Stimulated activated CD4-positive, alpha-beta T cell treated with anti-CD3 and anti-CD28 coated beads, Interleukin-1b, Interleukin-23, amount 100 ng/mL, for 1 hour (primary cell): ENCODE measurements around the gene ANKRD17.
"Not testable (repeated sequence)": the region's sequence is repeated elsewhere in the genome, so short reads cannot be mapped to it uniquely, and the experiment has no call there.

Experiments used
- DNase-seq, 2 donors: peaks; one replicate each; pipeline ENCODE4 v3.0.0-alpha.2; 2020; ENCODE audit warnings: low read depth in 2 of 2

The ANKRD17 gene

GRCh38 chr4:73258686-73259570 lies at the start of gene ANKRD17:
Gene ANKRD17 (minus strand): TSS chr4:73258798. CDS start chr4:73258668, 130 bp downstream.
- DNase-seq = peak; percentile 55 to 76

- DNase-seq = no peak
Measured at GRCh38 chr4:73308286-73308685, 49.7 kb upstream of the ANKRD17 start.

GRCh38 chr4:73303711-73304110 lies 45.1 kb upstream of the ANKRD17 start:
- DNase-seq = no peak

DNA sequence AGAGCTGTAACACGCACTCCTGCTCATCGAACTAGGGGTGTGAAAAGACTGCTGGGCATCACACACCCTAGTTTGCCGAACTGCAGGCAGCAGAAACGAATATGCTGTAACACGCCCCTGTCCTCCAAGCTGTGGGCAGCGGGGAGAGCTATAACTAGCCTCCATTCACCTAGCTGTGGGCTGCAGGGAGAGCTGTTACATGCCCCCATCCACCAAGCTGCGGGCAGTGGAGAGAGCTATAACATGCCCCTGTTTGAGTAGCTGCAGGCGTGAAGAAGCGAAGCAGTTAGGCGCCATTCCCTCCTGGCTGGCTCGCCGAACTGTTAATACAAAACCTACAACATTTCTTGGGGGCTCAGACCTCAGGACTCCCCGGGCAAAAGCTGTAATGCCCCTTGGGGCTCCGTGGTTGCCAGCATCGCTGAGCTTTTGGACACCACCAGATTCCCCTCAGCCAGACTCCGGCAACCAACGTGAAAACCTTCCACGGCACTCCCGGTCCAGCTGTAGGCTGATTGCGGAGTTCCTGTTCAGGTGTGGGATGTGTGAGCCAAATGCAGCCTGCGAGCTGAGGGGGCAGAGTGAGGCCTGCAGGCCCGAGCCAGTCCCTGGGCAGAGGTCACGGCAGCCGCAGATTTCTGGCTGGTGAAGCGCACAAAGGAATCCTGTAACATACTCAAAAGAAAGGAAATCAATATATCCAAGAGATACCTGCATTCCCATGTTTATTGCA lies 41.1 kb upstream of the ANKRD17 start:
- no peak for DNase-seq

DNA sequence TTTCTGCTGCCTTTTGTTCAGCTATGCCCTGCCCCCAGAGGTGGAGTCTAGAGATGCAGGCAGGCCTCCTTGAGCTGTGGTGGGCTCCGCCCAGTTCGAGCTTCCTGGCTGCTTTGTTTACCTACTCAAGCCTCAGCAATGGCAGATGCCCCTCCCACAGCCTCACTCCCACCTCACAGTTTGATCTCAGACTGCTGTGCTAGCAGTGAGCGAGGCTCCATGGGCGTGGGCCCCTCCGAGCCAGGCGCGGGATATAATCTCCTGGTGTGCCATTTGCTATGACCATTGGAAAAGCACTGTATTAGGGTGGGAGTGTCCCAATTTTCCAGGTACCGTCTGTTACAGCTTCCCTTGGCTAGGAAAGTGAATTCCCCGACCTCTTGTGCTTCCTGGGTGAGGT lies 34.1 kb upstream of the ANKRD17 start:
- not testable (repeated sequence) for DNase-seq

DNA sequence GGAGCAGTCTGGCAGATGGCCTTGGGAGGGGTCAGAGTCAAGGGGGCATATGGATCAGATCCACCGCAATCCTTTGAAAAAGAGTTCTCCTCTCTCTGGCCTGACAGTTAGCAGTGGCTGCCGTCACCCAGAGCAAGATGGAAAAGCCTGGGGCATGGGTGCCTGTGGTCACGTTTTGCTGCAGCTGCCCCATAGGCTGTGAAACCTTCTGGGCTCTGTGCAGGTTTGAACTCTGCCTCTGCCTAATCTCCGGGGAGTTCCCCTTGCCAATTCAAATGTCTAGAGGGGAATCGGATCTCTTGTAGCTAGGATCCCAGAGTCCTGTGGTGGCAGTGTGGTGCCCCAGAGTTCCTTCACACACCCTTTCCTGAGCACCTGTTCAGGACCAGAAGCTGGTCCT lies 23.4 kb upstream of the ANKRD17 start:
- DNase-seq = no peak

DNA sequence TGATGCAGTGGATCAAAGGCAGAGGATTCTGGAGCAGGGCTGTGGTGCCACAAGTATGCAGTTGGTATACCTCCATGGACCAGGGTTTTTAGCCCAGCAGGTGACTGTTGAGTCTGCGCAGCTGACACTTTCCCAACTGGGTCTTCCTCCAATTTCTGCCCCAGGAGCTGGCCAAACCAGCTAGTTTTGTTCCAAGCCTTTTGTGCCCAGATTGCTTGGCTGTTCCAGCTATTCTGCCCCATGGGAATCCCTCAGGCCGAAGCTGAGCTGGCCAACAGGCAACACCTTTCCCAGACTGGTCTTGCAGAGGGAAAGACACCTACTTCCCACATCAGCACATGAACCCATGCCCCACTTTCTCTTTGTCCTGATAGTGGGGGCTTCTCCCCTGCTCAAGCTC lies 22.8 kb upstream of the ANKRD17 start:
- no peak for DNase-seq

GRCh38 chr4:73277201-73277600 lies 18.6 kb upstream of the ANKRD17 start:
- DNase-seq = no peak

- DNase-seq = no peak
Measured at GRCh38 chr4:73275318-73275654, 16.7 kb upstream of the ANKRD17 start.

DNA sequence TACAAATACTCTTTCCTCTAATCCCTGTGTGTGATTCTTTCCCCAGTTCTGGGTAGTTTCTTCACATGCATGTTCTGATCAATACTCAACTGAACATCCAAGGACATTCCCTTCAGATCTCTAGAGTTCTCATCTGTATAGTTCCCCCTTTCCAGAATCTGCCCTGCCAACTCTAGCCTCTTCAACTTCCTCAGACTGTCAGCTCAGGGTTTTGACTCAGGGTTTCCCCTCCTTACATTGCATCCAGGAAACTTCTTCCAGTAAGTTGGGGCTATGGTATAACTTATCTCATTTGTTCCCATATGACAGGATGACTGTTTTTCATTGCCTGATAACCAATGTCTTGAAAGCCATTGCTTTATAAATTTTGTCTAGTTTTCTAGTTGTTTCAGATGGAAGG lies 14.2 kb upstream of the ANKRD17 start:
- no peak for DNase-seq

- no peak for DNase-seq
Measured at GRCh38 chr4:73267050-73267449, 8.5 kb upstream of the ANKRD17 start.

DNA sequence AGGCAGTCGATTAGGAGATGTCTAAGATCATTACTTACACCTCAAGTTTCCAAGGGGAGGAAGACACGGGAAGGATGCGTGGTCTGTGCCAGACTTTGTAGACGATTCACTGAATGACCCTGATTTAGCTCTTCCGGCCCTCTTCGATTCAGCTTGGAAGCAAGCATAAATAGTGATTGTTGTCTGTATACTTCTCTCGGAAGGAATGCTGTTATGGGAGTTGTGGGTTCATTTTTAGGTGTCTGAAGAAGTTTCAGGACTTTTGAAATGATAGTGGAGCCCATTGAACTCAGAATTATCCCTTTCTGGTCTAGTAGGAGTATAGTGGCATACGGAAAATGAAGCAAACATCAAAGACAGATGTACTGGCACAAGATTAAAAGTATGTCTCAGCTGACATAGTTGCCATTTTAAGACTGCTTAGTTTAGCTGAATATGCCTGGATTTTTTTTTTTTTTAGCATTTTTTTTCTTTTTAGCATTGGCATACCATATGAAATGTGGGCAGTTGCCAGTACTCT lies 1.0 kb upstream of the ANKRD17 start:
- no peak for DNase-seq

- peak in 1 of 2 donors; percentile 10 for DNase-seq
Measured at GRCh38 chr4:73258436-73258685, 237 bp downstream of the ANKRD17 start.

DNA sequence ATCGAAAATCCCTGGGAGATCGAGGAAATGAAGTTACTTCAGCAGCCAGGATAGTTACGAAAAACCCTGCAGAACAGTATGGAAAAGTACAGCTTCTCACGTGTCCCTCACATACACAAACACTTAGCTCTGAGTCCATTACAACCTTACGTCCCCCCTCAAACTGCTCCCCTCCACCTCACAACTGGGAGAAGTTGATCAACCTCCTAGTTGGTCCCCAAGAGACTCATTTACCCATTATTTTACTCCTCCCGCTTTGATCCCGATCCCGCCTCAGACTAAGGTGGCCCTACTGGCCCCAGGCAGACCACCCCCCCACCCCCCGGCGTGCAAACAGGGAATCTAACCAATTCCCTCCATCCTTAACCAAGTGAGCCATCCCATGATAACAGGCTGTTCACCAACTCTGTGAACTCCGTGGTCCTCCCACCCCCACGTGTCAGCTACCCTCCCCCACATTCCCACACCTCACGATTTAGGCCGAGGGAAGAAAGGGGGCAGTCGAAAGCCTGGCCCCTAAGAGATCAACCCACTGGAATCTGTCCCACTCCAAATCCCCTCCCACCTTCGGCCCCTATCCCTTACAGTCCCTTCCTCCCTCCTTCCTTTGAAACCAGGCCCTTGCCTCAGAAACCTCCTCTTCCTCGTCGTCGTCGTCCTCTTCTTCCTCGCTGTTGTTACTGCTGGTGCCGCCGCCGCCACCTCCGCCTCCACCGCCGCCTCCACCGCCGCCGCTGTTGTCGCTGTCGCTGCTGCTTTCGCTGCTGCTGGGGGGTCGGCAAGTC lies 755 bp downstream of the ANKRD17 start:
- DNase-seq = peak in 1 of 2 donors; percentile 2

- peak; percentile 10 for DNase-seq
Measured at GRCh38 chr4:73257234-73257633, 1.4 kb downstream of the ANKRD17 start.

GRCh38 chr4:73255847-73256246 lies 2.8 kb downstream of the ANKRD17 start:
- DNase-seq = not testable (repeated sequence)

GRCh38 chr4:73252001-73252400 lies 6.6 kb downstream of the ANKRD17 start:
- no peak for DNase-seq

DNA sequence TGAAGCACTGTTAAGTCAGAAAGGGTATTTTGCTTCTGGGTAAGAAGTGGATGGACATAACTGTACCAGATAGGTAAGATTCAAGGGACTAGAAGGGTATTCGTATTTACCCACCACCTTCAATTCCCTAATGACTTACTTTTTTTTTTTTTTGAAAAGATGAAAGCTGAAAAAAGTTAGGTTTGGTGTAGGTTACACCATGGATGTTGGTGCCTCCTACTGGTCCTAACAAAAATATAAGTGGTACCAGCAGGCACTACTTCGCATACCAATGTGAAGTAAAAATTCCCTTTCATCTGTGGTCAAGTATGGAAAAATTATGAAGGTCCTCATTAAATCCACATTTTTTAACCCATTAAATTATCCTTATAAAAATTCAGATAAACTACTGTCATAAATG lies 7.2 kb downstream of the ANKRD17 start:
- DNase-seq = no peak

DNA sequence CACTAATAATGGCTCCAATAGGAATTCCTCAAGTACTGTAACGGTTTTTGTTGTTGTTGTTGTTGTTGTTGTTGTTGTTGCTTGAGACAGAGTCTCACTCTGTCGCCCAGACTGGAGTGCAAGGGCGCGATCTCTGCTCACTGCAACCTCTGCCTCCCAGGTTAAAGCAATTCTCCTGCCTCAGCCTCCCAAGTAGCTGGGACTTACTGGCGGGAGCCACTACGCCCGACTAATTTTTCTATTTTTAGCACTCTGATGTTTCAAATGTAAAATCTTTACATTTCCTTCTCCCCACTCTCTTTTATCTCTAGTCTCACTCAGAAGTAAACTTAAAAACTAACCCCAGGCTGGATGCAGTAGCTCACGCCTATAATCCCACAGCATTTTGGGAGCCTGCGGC lies 8.0 kb downstream of the ANKRD17 start:
- no peak for DNase-seq

GRCh38 chr4:73248821-73249220 lies 9.8 kb downstream of the ANKRD17 start:
- no peak for DNase-seq

DNA sequence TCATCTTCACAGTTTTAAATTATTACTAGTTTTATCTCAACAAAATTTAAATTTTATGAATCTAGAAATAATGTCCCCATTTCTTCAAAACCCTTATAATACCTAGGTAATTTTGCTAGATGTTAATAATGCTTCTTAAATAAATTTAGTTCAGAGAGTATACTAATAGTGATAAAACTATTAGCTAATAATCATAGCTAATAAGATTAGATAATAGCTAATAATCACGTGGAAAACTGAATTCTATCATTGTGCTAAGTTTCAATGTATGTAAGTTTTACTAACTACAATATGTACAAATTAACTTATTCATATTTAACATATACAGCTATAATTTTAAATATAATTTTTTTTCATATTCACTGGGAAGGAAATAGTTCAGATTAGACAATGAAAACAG lies 10.2 kb downstream of the ANKRD17 start:
- DNase-seq = no peak

GRCh38 chr4:73247100-73247499 lies 11.5 kb downstream of the ANKRD17 start:
- no peak for DNase-seq
